ENCODE measurements around the gene EVI5. TPM values are rescaled to one million over a fixed set of nuclear protein-coding genes. Genes with fewer than 3 reads are reported as not detected.

EVI5 gene
- total RNA-seq, 1 experiment from 2014 or later, result 7.2 TPM

GRCh38 chr1:92465256-92465647 lies 319.7 kb downstream of the EVI5 start:
- DNase-seq (ENCODE audit: low read depth), result no peak

DNA sequence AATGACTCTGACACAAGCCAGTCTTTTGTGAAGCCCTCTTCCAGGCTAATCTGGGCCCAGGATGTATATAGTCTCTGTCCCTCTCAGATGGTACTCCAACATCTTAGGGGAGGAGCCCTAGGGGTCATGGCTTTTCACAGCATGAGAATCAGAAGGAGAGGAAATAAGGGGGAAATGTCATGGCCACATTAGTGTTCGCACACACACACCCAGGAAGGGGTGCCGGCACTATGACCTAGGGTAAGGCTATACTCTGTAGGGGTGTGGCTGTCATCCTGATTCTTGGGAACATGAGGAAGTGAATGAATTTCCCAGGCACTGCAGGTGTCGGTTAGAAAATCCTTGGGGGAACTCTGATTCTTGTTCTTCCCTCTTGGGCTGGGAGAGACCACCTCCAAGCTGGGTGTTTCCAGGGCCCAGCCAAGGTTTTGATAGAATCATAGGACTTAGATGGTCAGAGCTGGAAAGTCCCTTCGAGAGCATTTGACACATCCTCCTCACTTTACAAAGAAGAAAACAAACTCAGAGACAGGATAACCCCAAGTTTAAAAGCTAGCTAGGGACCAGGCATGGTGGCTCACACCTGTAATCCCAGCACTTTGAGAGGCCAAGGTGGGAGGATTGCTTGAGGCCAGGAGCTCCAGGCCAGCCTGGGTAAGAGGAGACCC lies 320.2 kb downstream of the EVI5 start:
- DNase-seq (ENCODE audit: low read depth), result no peak

GRCh38 chr1:92461364-92462097 lies 323.4 kb downstream of the EVI5 start:
- peak; percentile 40 for DNase-seq (ENCODE audit: low read depth)

- DNase-seq (ENCODE audit: low read depth), result no peak
These were observed 325.0 kb downstream of the EVI5 start for GRCh38 chr1:92459871-92460320.

Small RNA genes within 50 kb of the gene (small RNA-seq; reads per million reads assigned to genes)
- gene AC104332.2 (not detected), gene RNU4-59P (not detected)

Other genes starting within 250 kb of the EVI5 start
- gene RPL5, start 46.9 kb upstream of the EVI5 start, total RNA-seq (2014; rRNA removed; shearing (Covaris generic)), result 2,044 and 2,170 TPM in 2 replicates
- 2.3 and 2.9 TPM in 2 replicates for gene DIPK1A, start 176.4 kb upstream of the EVI5 start, total RNA-seq (2014; rRNA removed; shearing (Covaris generic))

All from HT1080 (cell line).